Ishikawa (cell line): ENCODE measurements around the gene MRGPRG.

Source experiments
- CEBPB ChIP-seq: IDR thresholded peaks from 2 replicates; pipeline ENCODE4 v1.6.1; 2012
- CREB1 ChIP-seq: IDR thresholded peaks from 2 replicates; pipeline ENCODE4 v1.6.1; 2012; ENCODE audit warnings: low read depth
- EGR1 ChIP-seq: IDR thresholded peaks from 2 replicates; pipeline ENCODE4 v1.6.1; 2012
- EP300 ChIP-seq: IDR thresholded peaks from 2 replicates; pipeline ENCODE4 v1.6.1; 2012; ENCODE audit warnings: borderline replicate concordance
- FOXM1 ChIP-seq: IDR thresholded peaks from 2 replicates; pipeline ENCODE4 v1.6.1; 2012; ENCODE audit warnings: low read depth, borderline replicate concordance
- MAX ChIP-seq: IDR thresholded peaks from 2 replicates; pipeline ENCODE4 v1.6.1; 2012
- NFIC ChIP-seq: IDR thresholded peaks from 2 replicates; pipeline ENCODE4 v1.6.1; 2012
- RAD21 ChIP-seq: IDR thresholded peaks from 2 replicates; pipeline ENCODE4 v1.6.1; 2012; ENCODE audit warnings: low read depth
- REST ChIP-seq: IDR thresholded peaks from 2 replicates; pipeline ENCODE4 v1.6.1; 2012; ENCODE audit warnings: low read depth, mild to moderate bottlenecking
- TAF1 ChIP-seq: IDR thresholded peaks from 2 replicates; pipeline ENCODE4 v1.6.1; 2012; ENCODE audit warnings: low read depth, mild to moderate bottlenecking
- TCF12 ChIP-seq: IDR thresholded peaks from 2 replicates; pipeline ENCODE4 v1.6.1; 2012; ENCODE audit warnings: low read depth
- TEAD4 ChIP-seq: IDR thresholded peaks from 2 replicates; pipeline ENCODE4 v1.6.1; 2012
- USF1 ChIP-seq: IDR thresholded peaks from 2 replicates; pipeline ENCODE4 v1.6.1; 2012
- YY1 ChIP-seq: IDR thresholded peaks from 2 replicates; pipeline ENCODE4 v1.6.1; 2012; ENCODE audit warnings: low read depth
- ZBTB7A ChIP-seq: IDR thresholded peaks from 2 replicates; pipeline ENCODE4 v1.6.1; 2012; ENCODE audit warnings: low read depth

MRGPRG gene

GRCh38 chr11:3225159-3225758, 6.6 kb upstream of the MRGPRG start:
- TF ChIP-seq RAD21: no peak
- no peak for TF ChIP-seq EGR1
- TF ChIP-seq MAX: no peak
- no peak for TF ChIP-seq CEBPB
- TF ChIP-seq ZBTB7A: no peak
- no peak for TF ChIP-seq USF1
- TF ChIP-seq REST: no peak
- no peak for TF ChIP-seq FOXM1
- no peak for TF ChIP-seq CREB1
- TF ChIP-seq YY1: no peak
- no peak for TF ChIP-seq NFIC
- TF ChIP-seq EP300: no peak
- no peak for TF ChIP-seq TCF12
- no peak for TF ChIP-seq TEAD4
- TF ChIP-seq TAF1: no peak

GRCh38 chr11:3224401-3225057, 5.9 kb upstream of the MRGPRG start:
- TF ChIP-seq USF1 (no peak), MAX (no peak), RAD21 (no peak), TAF1 (no peak), TEAD4 (no peak), EP300 (no peak), REST (no peak), YY1 (no peak), TCF12 (no peak), NFIC (no peak), CEBPB (no peak), ZBTB7A (no peak), EGR1 (no peak), CREB1 (no peak), FOXM1 (no peak)

GRCh38 chr11:3223932-3224381, 5.3 kb upstream of the MRGPRG start:
- TF ChIP-seq CREB1 (no peak), EP300 (no peak), REST (no peak), EGR1 (no peak), FOXM1 (no peak), YY1 (no peak), CEBPB (no peak), NFIC (no peak), ZBTB7A (no peak), TEAD4 (no peak), USF1 (no peak), MAX (no peak), RAD21 (no peak), TAF1 (no peak), TCF12 (no peak)
